HFF-Myc (cell line): Measurements from ENCODE around the gene CYB5R2.

Source experiments
- DNase-seq: peaks from one replicate; pipeline ENCODE4 v3.0.0-alpha.2; 2011; ENCODE audit warnings: low read depth; ENCODE audit errors: extremely low read depth
- H3K4me3 ChIP-seq: replicated peaks from 2 replicates; pipeline ENCODE4 v1.5.1; 2011; ENCODE audit warnings: low read depth, mild to moderate bottlenecking, control low read depth, low read length
- CTCF ChIP-seq: IDR thresholded peaks from 2 replicates; pipeline ENCODE4 v1.5.1; 2012; ENCODE audit warnings: mild to moderate bottlenecking, low read depth, low read length, control low read depth; ENCODE audit errors: missing control alignments

CYB5R2 gene

GRCh38 chr11:7691759-7692350, 18.6 kb upstream of the CYB5R2 start:
- DNase-seq = no peak
- no peak overlapping the region for H3K4me3 ChIP-seq
- TF ChIP-seq CTCF = no peak

- no peak overlapping the region for H3K4me3 ChIP-seq
- TF ChIP-seq CTCF = peak; percentile 25
- DNase-seq = peak; percentile 56
Observed at GRCh38 chr11:7690648-7691047, 17.3 kb upstream of the CYB5R2 start.

- DNase-seq = no peak
- H3K4me3 ChIP-seq = no peak overlapping the region
- TF ChIP-seq CTCF = no peak
Observed at GRCh38 chr11:7689239-7689638, 15.9 kb upstream of the CYB5R2 start.

- H3K4me3 ChIP-seq = no peak overlapping the region
- peak; percentile 81 for TF ChIP-seq CTCF
- DNase-seq = no peak
Observed at GRCh38 chr11:7688238-7688826, 15.0 kb upstream of the CYB5R2 start.

GRCh38 chr11:7687386-7687785, 14.1 kb upstream of the CYB5R2 start:
- no peak overlapping the region for H3K4me3 ChIP-seq
- no peak for DNase-seq
- no peak for TF ChIP-seq CTCF

GRCh38 chr11:7686761-7687160, 13.5 kb upstream of the CYB5R2 start:
- DNase-seq = no peak
- H3K4me3 ChIP-seq = no peak overlapping the region
- no peak for TF ChIP-seq CTCF

GRCh38 chr11:7683571-7683970, 10.3 kb upstream of the CYB5R2 start:
- no peak for DNase-seq
- H3K4me3 ChIP-seq = no peak overlapping the region
- TF ChIP-seq CTCF = no peak
